ENCODE data around the gene CTU2.

The CTU2 gene

GRCh38 chr16:88732172-88732960 lies 26.1 kb downstream of the CTU2 start:
- no peak for FAIRE-seq

- FAIRE-seq, result no peak
Observed at GRCh38 chr16:88732961-88733294, 26.6 kb downstream of the CTU2 start.

GRCh38 chr16:88733630-88734360 lies 27.5 kb downstream of the CTU2 start:
- FAIRE-seq, result no peak

GRCh38 chr16:88734361-88734728 lies 28.0 kb downstream of the CTU2 start:
- FAIRE-seq, result no peak

- no peak for FAIRE-seq
Observed at GRCh38 chr16:88735121-88735520, 28.8 kb downstream of the CTU2 start.

- FAIRE-seq, result no peak
Observed at GRCh38 chr16:88735616-88736015, 29.3 kb downstream of the CTU2 start.

- no peak for FAIRE-seq
Observed at GRCh38 chr16:88736088-88736487, 29.8 kb downstream of the CTU2 start.

GRCh38 chr16:88736496-88736895 lies 30.2 kb downstream of the CTU2 start:
- no peak for FAIRE-seq

- FAIRE-seq, result no peak
Observed at GRCh38 chr16:88737298-88738150, 31.2 kb downstream of the CTU2 start.

- FAIRE-seq, result no peak
Observed at GRCh38 chr16:88738151-88739084, 32.1 kb downstream of the CTU2 start.

- FAIRE-seq, result no peak
Observed at GRCh38 chr16:88739139-88739976, 33.1 kb downstream of the CTU2 start.

GRCh38 chr16:88739977-88740726 lies 33.8 kb downstream of the CTU2 start:
- no peak for FAIRE-seq

- no peak for FAIRE-seq
Observed at GRCh38 chr16:88740727-88741055, 34.4 kb downstream of the CTU2 start.

- FAIRE-seq, result no peak
Observed at GRCh38 chr16:88741368-88741767, 35.1 kb downstream of the CTU2 start.

- FAIRE-seq, result no peak
Observed at GRCh38 chr16:88742896-88743605, 36.7 kb downstream of the CTU2 start.

- no peak for FAIRE-seq
Observed at GRCh38 chr16:88743693-88744576, 37.6 kb downstream of the CTU2 start.

GRCh38 chr16:88744577-88745521 lies 38.5 kb downstream of the CTU2 start:
- no peak for FAIRE-seq

- FAIRE-seq, result no peak
Observed at GRCh38 chr16:88746506-88746905, 40.2 kb downstream of the CTU2 start.

Measured in endometrium (tissue), 2 donors.